HG03439 (cell line): ENCODE data around the gene ZNF432.

Experiments used
- ATAC-seq: cut with Tn5 transposase; IDR thresholded peaks from one replicate; pipeline ENCODE4 v1.9.1; 2021; ENCODE audit warnings: mild to moderate bottlenecking, moderate library complexity; ENCODE audit not compliant: unreplicated experiment

Gene ZNF432

GRCh38 chr19:52010674-52011073 is 38.0 kb downstream of the ZNF432 start:
- no peak for ATAC-seq

DNA sequence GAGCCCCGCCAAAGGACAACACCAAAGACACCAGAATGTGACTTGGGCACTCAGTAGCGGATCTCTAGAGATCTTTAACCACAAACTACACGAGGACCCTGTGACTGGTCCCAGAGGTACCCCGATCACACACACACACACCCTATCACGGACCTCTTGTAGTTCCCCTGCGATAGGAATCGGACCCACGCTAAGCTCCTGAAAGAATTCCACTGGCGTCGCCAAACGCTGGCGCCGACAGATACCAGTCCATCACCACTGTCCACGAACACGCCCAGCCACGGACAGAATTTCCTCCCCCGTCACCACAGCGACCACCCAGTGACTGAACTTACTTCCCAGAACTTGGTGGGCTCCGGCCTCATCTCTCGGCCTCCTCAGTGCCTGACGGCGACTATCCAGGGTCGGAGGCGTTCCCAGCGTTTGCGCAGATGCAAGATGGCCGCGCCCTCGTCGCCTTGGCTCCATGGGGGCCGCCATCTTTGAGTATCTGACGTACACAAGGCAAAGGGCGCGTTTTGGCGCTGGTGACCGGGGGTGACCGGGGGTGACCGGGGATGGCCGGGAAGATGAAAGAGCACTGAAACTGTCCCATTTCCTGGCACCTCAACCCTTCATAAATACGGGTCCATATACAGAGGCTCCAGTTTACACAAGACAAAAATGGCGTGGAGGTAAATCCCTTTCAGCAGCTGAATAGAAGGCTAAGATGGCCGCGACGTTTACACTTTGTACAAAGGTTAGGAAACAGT is 40.7 kb downstream of the ZNF432 start, which contains the start of gene ZNF615:
TSS of gene ZNF615 (minus strand) at position 406 of the 752 bp plus-strand sequence. CDS start 4,500 bp downstream, outside the sequence.
- peak; percentile 96 for ATAC-seq

- ATAC-seq = no peak
Observed at GRCh38 chr19:52007451-52007805, 41.2 kb downstream of the ZNF432 start.

GRCh38 chr19:51994048-51994644 is 54.5 kb downstream of the ZNF432 start:
- no peak for ATAC-seq

DNA sequence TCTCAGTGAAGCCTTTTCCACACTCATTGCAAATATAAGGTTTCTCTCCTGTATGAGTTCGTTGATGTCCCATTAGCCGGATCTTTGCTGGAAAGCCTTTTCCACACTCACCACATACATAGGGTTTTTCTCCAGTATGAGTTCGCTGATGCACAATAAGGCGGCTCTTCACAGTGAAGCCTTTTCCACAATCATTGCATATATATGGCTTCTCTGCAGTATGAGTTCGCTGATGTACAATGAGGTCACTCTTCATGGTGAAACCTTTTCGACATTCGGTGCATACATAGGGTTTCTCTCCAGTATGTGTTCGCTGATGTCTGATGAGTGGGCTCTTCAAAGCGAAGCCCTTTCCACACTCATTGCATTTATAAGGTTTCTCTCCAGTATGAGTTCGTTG is 55.2 kb downstream of the ZNF432 start:
- ATAC-seq = no peak

- ATAC-seq = peak; percentile 95
Observed at GRCh38 chr19:51986309-51987291, 62.0 kb downstream of the ZNF432 start, which contains the start of gene ZNF350. TSS of gene ZNF350 (minus strand) at chr19:51986840. CDS start at chr19:51974360, 12,480 bp downstream.

- no peak for ATAC-seq
Observed at GRCh38 chr19:51983361-51983760, 65.3 kb downstream of the ZNF432 start.
